DND-41 (cell line): ENCODE results near the gene SHB.

ENCODE experiments used
- CTCF ChIP-seq: IDR thresholded peaks from 2 replicates; pipeline ENCODE4 v1.5.1; 2012; ENCODE audit warnings: borderline replicate concordance, low read length, moderate library complexity, mild to moderate bottlenecking; ENCODE audit not compliant: poor library complexity, severe bottlenecking; ENCODE audit errors: extremely low read depth
- EZH2 ChIP-seq: IDR thresholded peaks from 3 replicates; pipeline ENCODE4 v1.6.1; 2012; ENCODE audit warnings: borderline replicate concordance, low read depth, mild to moderate bottlenecking, moderate library complexity, low read length, inconsistent platforms; ENCODE audit not compliant: severe bottlenecking

GRCh38 chr9:38064842-38065368 lies 4.1 kb downstream of the SHB start:
- TF ChIP-seq CTCF (no peak), EZH2 (no peak)
